Gastroesophageal sphincter (tissue), 3 donors: ENCODE results near the gene TAS1R3.

Experiments used
- EP300 ChIP-seq: sonication (generic); formaldehyde crosslinking; IDR thresholded peaks from one replicate; pipeline ENCODE4 v1.6.1; 2017; ENCODE audit warnings: antibody characterized with exemption, mild to moderate bottlenecking
- TF ChIP-seq, protein P1 (sequence below), 4 experiments: fragments of 200-600 bp in 2 of 4; fragments of 450-650 bp in 2 of 4; sonication (generic) in 1 of 4; IDR thresholded peaks; one replicate each; pipeline ENCODE4 v1.5.1; 2017 to 2019; ENCODE audit warnings: antibody characterized with exemption in 4 of 4, mild to moderate bottlenecking in 2 of 4, moderate library complexity in 2 of 4

DNA sequence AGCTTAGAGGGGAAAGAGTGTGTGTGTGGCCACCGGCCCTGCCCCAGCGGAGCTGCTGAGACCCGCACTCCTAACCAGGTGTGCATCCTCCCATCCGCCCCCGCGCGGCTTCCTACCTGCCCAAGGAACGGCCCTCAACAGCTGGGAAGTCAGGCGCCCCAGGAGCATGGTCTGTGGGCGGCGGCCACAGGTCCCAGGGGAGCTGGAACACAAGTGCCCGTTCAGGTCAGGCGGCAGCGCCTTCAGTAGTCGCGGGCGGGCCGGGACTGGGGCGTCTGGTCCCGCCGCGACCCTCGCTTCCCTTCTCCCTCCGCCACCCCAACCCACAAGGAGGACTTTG, 43.5 kb downstream of the TAS1R3 start:
- TF ChIP-seq, protein P1, sequence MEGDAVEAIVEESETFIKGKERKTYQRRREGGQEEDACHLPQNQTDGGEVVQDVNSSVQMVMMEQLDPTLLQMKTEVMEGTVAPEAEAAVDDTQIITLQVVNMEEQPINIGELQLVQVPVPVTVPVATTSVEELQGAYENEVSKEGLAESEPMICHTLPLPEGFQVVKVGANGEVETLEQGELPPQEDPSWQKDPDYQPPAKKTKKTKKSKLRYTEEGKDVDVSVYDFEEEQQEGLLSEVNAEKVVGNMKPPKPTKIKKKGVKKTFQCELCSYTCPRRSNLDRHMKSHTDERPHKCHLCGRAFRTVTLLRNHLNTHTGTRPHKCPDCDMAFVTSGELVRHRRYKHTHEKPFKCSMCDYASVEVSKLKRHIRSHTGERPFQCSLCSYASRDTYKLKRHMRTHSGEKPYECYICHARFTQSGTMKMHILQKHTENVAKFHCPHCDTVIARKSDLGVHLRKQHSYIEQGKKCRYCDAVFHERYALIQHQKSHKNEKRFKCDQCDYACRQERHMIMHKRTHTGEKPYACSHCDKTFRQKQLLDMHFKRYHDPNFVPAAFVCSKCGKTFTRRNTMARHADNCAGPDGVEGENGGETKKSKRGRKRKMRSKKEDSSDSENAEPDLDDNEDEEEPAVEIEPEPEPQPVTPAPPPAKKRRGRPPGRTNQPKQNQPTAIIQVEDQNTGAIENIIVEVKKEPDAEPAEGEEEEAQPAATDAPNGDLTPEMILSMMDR (IDR thresholded peaks at IDR 0.05): no peak
- no peak for TF ChIP-seq EP300
